Activated CD4-positive, alpha-beta T cell treated with anti-CD3 and anti-CD28 coated beads, Interleukin-2, amount 10 ng/mL, durations not matched to agents 7 days and 5 days (primary cell): Measurements from ENCODE around the gene RHOT1. TPM values are rescaled to one million over a fixed set of nuclear protein-coding genes. Genes with fewer than 3 reads are reported as not detected.

ENCODE experiments used
- CTCF ChIA-PET: fragments of 350-600 bp; sonication (Branson Sonifier 250); formaldehyde crosslinking; loops from one replicate; lab custom pipeline; 2021; ENCODE audit warnings: antibody characterized with exemption; lab: Charles Lee
- POLR2A ChIA-PET: fragments of 350-600 bp; sonication (Branson Sonifier 250); formaldehyde crosslinking; loops from one replicate; lab custom pipeline; 2021; ENCODE audit warnings: antibody characterized with exemption; lab: Charles Lee
- DNase-seq: peaks from one replicate; pipeline ENCODE4 v3.0.0-alpha.2; 2020
- H3K27ac Mint-ChIP-seq: one replicate; pipeline ENCODE4 v1.8.0; 2021; ENCODE audit warnings: mild to moderate bottlenecking, moderate library complexity, mixed read lengths
- H3K27me3 Mint-ChIP-seq: one replicate; pipeline ENCODE4 v1.8.0; 2021; ENCODE audit warnings: mixed read lengths
- H3K36me3 Mint-ChIP-seq: one replicate; pipeline ENCODE4 v1.8.0; 2021; ENCODE audit warnings: low read depth, mixed read lengths
- H3K4me1 Mint-ChIP-seq: one replicate; pipeline ENCODE4 v1.8.0; 2021; ENCODE audit warnings: mixed read lengths
- H3K4me3 Mint-ChIP-seq: one replicate; pipeline ENCODE4 v1.8.0; 2021; ENCODE audit warnings: mild to moderate bottlenecking, moderate library complexity, mixed read lengths
- H3K9me3 Mint-ChIP-seq: one replicate; pipeline ENCODE4 v1.8.0; 2021; ENCODE audit warnings: mixed read lengths
- total RNA-seq, 2 experiments: library from RNA; stranded (reverse); gene quantifications; one replicate each; pipeline ENCODE4 v1.2.3, GENCODE V29; 2021

The RHOT1 gene
- total RNA-seq, 2 experiments from 2014 or later = 26.4 to 33.6 TPM

- no peaks in the 10 kb centered on the region for H3K9me3 Mint-ChIP-seq
- ChIA-PET POLR2A (no interaction called here), CTCF (interaction anchor here (1.0 kb wide), 1 partner anchor 53 kb away, joined by 3 read pairs; no protein-coding TSS in a partner anchor)
- H3K27me3 Mint-ChIP-seq = peaks cover 59% of the 10 kb centered on the region
- peaks cover 9% of the 10 kb centered on the region for H3K4me1 Mint-ChIP-seq
- H3K36me3 Mint-ChIP-seq = peaks cover 1% of the 10 kb centered on the region
- no peak overlapping the region for H3K27ac Mint-ChIP-seq
- H3K4me3 Mint-ChIP-seq = no peak overlapping the region
- no peak for DNase-seq
Observed at GRCh38 chr17:32271844-32272243, 129.5 kb downstream of the RHOT1 start.

GRCh38 chr17:32274101-32274500 is 131.8 kb downstream of the RHOT1 start:
- H3K9me3 Mint-ChIP-seq = no peaks in the 10 kb centered on the region
- CTCF ChIA-PET = no interaction called here

GRCh38 chr17:32274643-32275042 is 132.3 kb downstream of the RHOT1 start:
- CTCF ChIA-PET = interaction anchor here (0.5 kb wide), 1 partner anchor 394 kb away, joined by 3 read pairs; no protein-coding TSS in a partner anchor
- Mint-ChIP-seq H3K27me3 (peaks cover 31% of the 10 kb centered on the region), H3K9me3 (no peaks in the 10 kb centered on the region), H3K4me1 (no peaks in the 10 kb centered on the region), H3K27ac (no peak overlapping the region), H3K4me3 (no peak overlapping the region), H3K36me3 (no peaks in the 10 kb centered on the region)
- POLR2A ChIA-PET = no interaction called here
- no peak for DNase-seq

More at GRCh38 chr17:32274101-32274500, 131.8 kb downstream of the RHOT1 start:
- no peak overlapping the region for H3K4me3 Mint-ChIP-seq
- POLR2A ChIA-PET = no interaction called here
- no peaks in the 10 kb centered on the region for H3K4me1 Mint-ChIP-seq
- no peak for DNase-seq
- no peaks in the 10 kb centered on the region for H3K36me3 Mint-ChIP-seq
- no peak overlapping the region for H3K27ac Mint-ChIP-seq
- H3K27me3 Mint-ChIP-seq = peaks cover 36% of the 10 kb centered on the region

Other genes with a start within 250 kb of the RHOT1 start
- 10 to 100 TPM; 67.9 to 73.7 TPM for gene UTP6, start 240.8 kb upstream of the RHOT1 start, total RNA-seq
- gene SUZ12, start 205.5 kb upstream of the RHOT1 start, total RNA-seq = 10 to 100 TPM; 58.2 to 69.5 TPM
- 10 to 100 TPM; 33.0 to 36.3 TPM for gene LRRC37B, start 135.1 kb upstream of the RHOT1 start, total RNA-seq
- under 1 TPM; 0.67 to 0.69 TPM for gene RHBDL3, start 123.3 kb downstream of the RHOT1 start, total RNA-seq
- 10 to 100 TPM; 25.8 to 27.7 TPM for gene C17orf75, start 199.7 kb downstream of the RHOT1 start, total RNA-seq
- 100 to 1,000 TPM; 249 to 278 TPM for gene ZNF207, start 207.7 kb downstream of the RHOT1 start, total RNA-seq